GM18499 (cell line): Measurements from ENCODE around the gene MAML1.
A peak's percentile ranks its signal among the peaks of the same experiment; 100 is the strongest.

Source experiments
- ATAC-seq: cut with Tn5 transposase; IDR thresholded peaks from one replicate; pipeline ENCODE4 v1.9.1; 2021; ENCODE audit warnings: moderate number of reproducible peaks; ENCODE audit not compliant: insufficient read depth, unreplicated experiment

MAML1 gene

DNA sequence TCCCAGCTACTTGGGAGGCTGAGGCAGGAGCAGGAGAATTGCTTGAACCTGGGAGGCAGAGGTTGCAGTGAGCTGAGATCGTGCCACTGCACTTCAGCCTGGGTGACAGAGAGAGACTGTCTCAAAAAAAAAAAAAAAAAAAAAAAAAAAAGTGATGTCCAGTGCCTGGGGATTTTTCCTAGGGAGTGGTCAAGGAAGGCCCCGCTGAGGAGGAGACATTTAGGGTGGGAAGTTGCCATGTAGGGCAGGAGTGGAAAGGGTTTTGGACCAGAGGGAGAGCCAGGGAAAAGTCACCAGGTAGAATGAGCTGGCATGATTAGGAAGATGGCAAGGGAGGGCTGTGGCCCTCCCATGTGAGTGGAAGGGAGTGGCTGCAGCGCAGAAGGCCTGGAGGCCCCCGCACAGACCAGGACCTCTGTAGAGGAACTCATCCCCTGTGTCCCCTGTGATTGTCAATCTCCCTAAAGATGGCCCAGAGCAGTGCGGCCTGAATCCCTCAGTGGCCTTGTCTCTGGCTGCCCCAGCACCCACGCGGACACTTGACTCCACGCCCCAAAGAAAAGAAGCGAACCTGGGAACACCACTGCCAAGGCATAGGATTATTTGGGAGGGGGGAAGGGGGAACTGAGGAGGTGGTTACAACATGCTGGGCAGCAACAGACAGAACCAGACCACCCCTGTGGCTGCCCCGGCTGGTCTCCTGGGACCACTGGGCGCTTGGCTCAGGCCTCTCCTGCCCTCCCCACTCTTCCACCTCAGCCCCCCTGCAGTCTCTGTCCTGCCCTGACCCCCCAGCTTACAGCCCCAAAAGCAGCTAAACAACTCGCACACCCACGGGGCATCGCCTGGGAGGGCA, 85.5 kb downstream of the MAML1 start:
- no peak for ATAC-seq

- ATAC-seq = peak; percentile 40
Measured at GRCh38 chr5:179818746-179819295, 86.2 kb downstream of the MAML1 start.

DNA sequence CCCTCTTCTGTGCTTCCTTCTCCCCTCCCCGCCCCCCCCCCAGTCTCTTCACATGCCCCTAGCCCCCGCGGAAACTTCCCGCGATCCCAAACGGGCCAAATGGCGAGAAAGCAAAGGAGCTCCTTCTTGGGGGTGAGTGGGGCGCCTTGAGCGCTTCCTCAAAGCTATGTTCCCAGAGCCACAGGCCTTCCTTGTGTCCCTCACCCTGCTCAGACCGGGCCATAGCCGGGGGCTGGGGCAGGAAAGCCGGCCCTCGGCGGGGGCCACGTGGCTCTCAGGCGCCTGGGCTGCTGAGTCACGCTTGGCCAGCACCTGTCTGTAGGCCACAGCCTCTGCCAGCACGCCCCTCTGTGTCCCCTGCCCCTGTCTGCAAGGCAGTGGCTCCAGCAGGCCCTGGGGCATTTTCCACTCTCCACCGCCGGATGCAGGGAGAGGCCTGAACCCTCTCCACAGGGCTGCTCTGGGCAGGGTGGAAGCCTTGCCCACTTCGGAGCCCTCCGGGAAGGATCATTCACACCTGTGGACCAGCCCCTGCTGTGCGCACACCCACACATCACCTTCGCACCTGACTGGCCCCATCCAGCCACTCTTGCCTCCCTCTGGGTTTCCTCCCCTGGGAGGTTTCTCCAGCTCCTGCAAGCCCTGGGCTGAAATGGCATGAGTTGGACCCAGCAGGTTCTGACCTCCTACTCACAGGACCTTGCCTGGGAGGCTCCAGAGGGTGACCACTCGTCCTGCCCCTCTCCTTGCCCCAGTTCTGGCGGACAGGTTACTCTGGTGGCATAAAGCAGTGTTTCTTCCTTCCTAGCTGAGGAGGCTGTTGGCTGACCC, 86.9 kb downstream of the MAML1 start:
- ATAC-seq = no peak

- ATAC-seq = no peak
Measured at GRCh38 chr5:179820127-179820482, 87.5 kb downstream of the MAML1 start.

GRCh38 chr5:179820483-179821297, 88.1 kb downstream of the MAML1 start, which contains the start of gene SQSTM1:
TSS of gene SQSTM1 (plus strand) at chr5:179820905. CDS start at chr5:179820937, 32 bp downstream.
- no peak for ATAC-seq

- ATAC-seq = no peak
Measured at GRCh38 chr5:179821298-179822058, 88.9 kb downstream of the MAML1 start.

DNA sequence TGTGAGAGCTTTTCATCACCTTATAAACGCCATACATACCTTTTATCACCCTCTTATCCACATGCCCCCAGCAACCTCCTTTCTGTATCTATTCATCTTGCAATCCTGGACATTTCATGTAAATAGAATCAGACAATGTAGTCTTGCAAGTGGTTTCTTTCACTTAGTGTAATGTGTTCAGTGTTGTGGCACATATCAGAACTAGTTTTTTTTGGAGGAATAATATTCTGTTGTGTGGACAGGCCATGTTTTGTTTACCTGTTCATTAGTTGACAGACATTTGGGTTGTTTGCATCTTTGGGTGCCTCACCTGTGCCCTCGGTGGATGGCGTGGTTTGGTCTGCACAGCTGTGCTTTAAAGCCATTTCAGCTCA, 89.4 kb downstream of the MAML1 start:
- ATAC-seq = no peak

DNA sequence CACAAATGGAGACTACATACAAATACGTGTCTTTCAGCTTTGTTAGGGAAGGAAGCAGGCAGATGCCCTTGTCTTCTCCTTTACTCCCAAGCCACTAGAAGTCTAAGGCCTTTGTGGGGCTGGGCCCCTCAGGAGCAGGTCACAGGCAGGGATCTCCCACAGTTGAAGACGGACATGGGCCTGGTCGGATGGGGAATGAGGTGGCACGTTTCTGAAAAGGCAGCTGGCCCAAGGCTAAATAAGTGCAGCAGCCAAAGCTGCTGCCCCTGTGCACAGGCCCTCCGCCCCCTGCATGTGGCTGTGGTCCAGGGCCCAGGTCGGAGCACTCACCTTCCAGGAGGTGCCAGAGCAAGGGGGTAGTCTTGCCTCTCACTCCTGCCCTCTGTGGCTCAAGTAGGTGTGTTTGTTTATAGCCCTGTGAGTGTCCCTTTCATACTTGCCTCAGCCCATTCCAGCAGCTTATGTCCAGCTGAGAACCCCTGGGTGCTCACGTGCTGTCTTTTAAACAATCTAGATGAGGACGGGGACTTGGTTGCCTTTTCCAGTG, 89.9 kb downstream of the MAML1 start:
- no peak for ATAC-seq

DNA sequence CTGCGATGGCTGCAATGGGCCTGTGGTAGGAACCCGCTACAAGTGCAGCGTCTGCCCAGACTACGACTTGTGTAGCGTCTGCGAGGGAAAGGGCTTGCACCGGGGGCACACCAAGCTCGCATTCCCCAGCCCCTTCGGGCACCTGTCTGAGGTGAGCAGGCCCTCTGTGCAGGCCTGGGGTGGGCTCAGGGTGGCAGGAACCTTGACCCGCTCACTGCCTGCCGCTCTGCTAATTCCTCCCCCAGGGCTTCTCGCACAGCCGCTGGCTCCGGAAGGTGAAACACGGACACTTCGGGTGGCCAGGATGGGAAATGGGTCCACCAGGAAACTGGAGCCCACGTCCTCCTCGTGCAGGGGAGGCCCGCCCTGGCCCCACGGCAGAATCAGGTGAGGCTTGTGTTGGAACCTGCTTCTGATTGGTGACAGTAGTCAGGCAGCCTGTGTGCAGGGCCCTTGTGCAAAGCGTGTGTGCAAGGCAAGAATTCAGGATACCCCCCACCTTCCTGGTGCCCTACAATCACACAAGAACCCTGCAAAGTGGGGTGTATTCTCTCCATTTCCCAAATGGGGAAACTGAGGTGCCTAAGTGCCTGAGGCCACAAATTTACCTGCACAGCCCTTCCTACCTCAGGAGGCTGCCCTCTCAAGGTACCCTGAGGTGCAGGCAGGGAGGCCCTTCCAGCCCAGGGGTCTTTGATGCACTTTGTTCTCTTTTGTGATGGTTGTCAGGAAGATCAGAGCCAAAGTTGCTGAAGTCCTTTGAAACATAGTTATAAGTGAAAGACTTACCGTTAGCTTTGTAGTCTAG, 91.5 kb downstream of the MAML1 start:
- no peak for ATAC-seq

DNA sequence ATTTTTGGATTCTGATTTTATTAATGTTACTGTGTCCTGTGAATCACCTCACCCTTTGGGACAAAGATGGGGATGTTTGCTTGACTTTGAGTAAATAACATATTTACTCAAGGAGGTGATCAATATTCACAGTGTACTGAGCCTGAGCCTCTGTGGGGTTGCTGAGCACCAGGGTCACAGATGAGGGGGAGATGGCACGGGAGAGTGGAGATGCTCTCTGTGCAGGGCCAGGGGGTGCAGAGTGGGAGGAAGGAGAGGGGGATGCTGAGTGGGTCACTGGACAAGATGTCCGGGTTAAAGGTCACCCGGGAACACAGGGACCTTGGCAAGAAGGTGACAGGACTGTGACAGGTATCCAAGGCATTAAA, 92.1 kb downstream of the MAML1 start:
- no peak for ATAC-seq

DNA sequence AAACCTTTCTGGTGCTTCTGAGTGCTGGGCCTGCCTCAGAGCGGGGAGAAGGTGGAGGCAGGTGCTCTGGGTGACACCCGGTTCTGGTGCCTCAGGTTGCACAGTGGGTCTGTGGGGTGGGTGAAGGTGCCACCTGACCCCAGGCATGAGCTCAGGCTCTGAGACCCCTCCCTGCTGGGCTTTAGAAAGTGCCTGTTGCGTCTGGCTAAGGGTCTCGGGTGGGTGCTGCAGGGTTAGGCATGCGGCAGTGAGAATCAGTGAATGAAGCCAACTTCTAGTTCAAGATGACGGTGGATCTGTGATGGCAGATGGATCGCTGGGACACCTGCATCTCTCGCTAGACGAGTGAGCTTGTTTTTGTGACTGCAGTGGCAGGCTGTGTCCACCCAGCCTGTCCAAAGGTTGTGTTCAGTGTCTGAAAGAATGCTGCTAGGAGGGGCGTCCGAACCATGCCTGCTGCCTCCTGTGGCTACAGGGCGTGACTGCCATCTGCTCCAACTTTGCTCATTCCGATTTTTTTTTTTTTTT, 93.1 kb downstream of the MAML1 start:
- ATAC-seq = no peak
